NCI-H2107 treated with DMSO at 0.1 percent for 48 hours (cell line): ENCODE results near the gene RYR3.
"Not testable (repeated sequence)": the region's sequence is repeated elsewhere in the genome, so short reads cannot be mapped to it uniquely, and the experiment has no call there.

Source experiments
- DNase-seq: peaks from one replicate; lab custom pipeline; 2025; ENCODE audit not compliant: unreplicated experiment; lab: John Stamatoyannopoulos, UW

RYR3 gene

GRCh38 chr15:33565094-33565493 is 254.3 kb downstream of the RYR3 start:
- no peak for DNase-seq

GRCh38 chr15:33567652-33568051 is 256.9 kb downstream of the RYR3 start:
- DNase-seq: no peak

- DNase-seq: no peak
Measured at GRCh38 chr15:33569036-33569435, 258.3 kb downstream of the RYR3 start.

GRCh38 chr15:33577911-33578310 is 267.1 kb downstream of the RYR3 start:
- DNase-seq: not testable (repeated sequence)

GRCh38 chr15:33580526-33580925 is 269.8 kb downstream of the RYR3 start:
- no peak for DNase-seq

GRCh38 chr15:33581032-33581431 is 270.3 kb downstream of the RYR3 start:
- no peak for DNase-seq

- no peak for DNase-seq
Measured at GRCh38 chr15:33584797-33585196, 274.0 kb downstream of the RYR3 start.

- DNase-seq: no peak
Measured at GRCh38 chr15:33586786-33587697, 276.3 kb downstream of the RYR3 start.

GRCh38 chr15:33587773-33588172 is 277.0 kb downstream of the RYR3 start:
- DNase-seq: no peak

- no peak for DNase-seq
Measured at GRCh38 chr15:33592864-33593263, 282.1 kb downstream of the RYR3 start.

GRCh38 chr15:33598382-33598781 is 287.6 kb downstream of the RYR3 start:
- not testable (repeated sequence) for DNase-seq

GRCh38 chr15:33600212-33600611 is 289.4 kb downstream of the RYR3 start:
- DNase-seq: no peak

- DNase-seq: no peak
Measured at GRCh38 chr15:33601461-33601860, 290.7 kb downstream of the RYR3 start.

GRCh38 chr15:33608714-33609113 is 297.9 kb downstream of the RYR3 start:
- no peak for DNase-seq

GRCh38 chr15:33612721-33613304 is 302.0 kb downstream of the RYR3 start:
- DNase-seq: no peak

- DNase-seq: no peak
Measured at GRCh38 chr15:33616475-33616874, 305.7 kb downstream of the RYR3 start.

GRCh38 chr15:33618350-33618749 is 307.6 kb downstream of the RYR3 start:
- no peak for DNase-seq

- no peak for DNase-seq
Measured at GRCh38 chr15:33621141-33621540, 310.4 kb downstream of the RYR3 start.

- DNase-seq: no peak
Measured at GRCh38 chr15:33623010-33623409, 312.2 kb downstream of the RYR3 start.

GRCh38 chr15:33624439-33624838 is 313.7 kb downstream of the RYR3 start:
- no peak for DNase-seq

GRCh38 chr15:33629647-33630046 is 318.9 kb downstream of the RYR3 start:
- DNase-seq: no peak

- DNase-seq: no peak
Measured at GRCh38 chr15:33636234-33636633, 325.5 kb downstream of the RYR3 start.
